ENCODE results near the gene KCTD1.

Gene KCTD1

GRCh38 chr18:26479681-26480079 is 68.7 kb downstream of the KCTD1 start:
- no peak for DNase-seq

GRCh38 chr18:26479065-26479680 is 69.2 kb downstream of the KCTD1 start:
- no peak for DNase-seq

GRCh38 chr18:26477828-26478466 is 70.4 kb downstream of the KCTD1 start:
- DNase-seq, result no peak

- DNase-seq, result no peak
Measured at GRCh38 chr18:26476697-26477096, 71.7 kb downstream of the KCTD1 start.

- no peak for DNase-seq
Measured at GRCh38 chr18:26474542-26474941, 73.8 kb downstream of the KCTD1 start.

GRCh38 chr18:26473672-26474071 is 74.7 kb downstream of the KCTD1 start:
- no peak for DNase-seq

GRCh38 chr18:26471826-26472225 is 76.5 kb downstream of the KCTD1 start:
- no peak for DNase-seq

GRCh38 chr18:26471027-26471426 is 77.3 kb downstream of the KCTD1 start:
- no peak for DNase-seq

GRCh38 chr18:26470011-26470637 is 78.2 kb downstream of the KCTD1 start:
- DNase-seq, result no peak

- peak; percentile 53 for DNase-seq
Measured at GRCh38 chr18:26468931-26469340, 79.4 kb downstream of the KCTD1 start.

- DNase-seq, result no peak
Measured at GRCh38 chr18:26466026-26466425, 82.3 kb downstream of the KCTD1 start.

- no peak for DNase-seq
Measured at GRCh38 chr18:26465431-26465830, 82.9 kb downstream of the KCTD1 start.

- DNase-seq, result no peak
Measured at GRCh38 chr18:26464128-26465011, 84.0 kb downstream of the KCTD1 start.

GRCh38 chr18:26462355-26462754 is 86.0 kb downstream of the KCTD1 start:
- DNase-seq, result no peak

GRCh38 chr18:26461405-26461804 is 86.9 kb downstream of the KCTD1 start:
- no peak for DNase-seq

- DNase-seq, result peak; percentile 24
Measured at GRCh38 chr18:26460449-26461091, 87.8 kb downstream of the KCTD1 start.

- no peak for DNase-seq
Measured at GRCh38 chr18:26459884-26460283, 88.5 kb downstream of the KCTD1 start.

GRCh38 chr18:26459340-26459739 is 89.0 kb downstream of the KCTD1 start:
- no peak for DNase-seq

- DNase-seq, result peak; percentile 33
Measured at GRCh38 chr18:26458526-26459232, 89.7 kb downstream of the KCTD1 start.

- no peak for DNase-seq
Measured at GRCh38 chr18:26457611-26458353, 90.6 kb downstream of the KCTD1 start.

GRCh38 chr18:26457195-26457594 is 91.2 kb downstream of the KCTD1 start:
- no peak for DNase-seq
